ENCODE results near the gene ELMO3. TPM values are rescaled to one million over a fixed set of nuclear protein-coding genes. Genes with fewer than 3 reads are reported as not detected.

ELMO3 gene
- total and polyA plus RNA-seq, 2 of the 13 experiments (the other 11 are each of a cell fraction or from before 2014, with no cell fraction given) = 2.6 to 4.0 TPM

DNA sequence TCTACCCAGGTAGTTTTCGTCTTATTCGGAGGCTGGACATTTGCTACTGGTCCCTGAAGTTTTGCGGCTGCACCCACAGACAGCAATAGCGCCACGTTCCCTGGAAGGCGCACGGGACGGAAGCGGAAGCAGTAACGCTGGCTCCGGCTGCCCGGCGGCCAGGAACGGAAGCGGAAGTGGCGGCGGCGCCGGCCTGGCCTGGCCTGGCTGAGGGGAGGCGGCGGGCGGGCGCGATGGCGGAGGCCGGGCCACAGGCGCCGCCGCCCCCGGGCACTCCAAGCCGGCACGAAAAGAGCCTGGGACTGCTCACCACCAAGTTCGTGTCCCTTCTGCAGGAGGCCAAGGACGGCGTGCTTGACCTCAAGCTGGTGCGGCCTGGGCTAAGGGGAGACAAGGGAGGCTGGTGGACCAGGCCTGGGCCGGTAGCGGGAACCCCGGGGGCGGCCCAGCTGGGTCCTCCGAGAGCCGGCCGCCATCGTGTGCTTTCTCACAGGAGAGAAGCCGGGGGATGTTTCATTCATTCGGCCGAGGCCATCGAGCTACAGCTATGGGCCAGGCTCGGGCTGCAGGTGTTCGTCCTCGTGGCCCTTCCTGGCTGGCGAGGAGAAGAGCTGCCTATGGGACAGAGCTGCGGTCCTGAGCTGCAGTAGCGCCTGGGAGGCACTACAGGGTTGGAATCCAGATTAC lies 6.8 kb upstream of the ELMO3 start, which contains the start of gene E2F4 (continued):
- TF ChIP-seq, protein P1, sequence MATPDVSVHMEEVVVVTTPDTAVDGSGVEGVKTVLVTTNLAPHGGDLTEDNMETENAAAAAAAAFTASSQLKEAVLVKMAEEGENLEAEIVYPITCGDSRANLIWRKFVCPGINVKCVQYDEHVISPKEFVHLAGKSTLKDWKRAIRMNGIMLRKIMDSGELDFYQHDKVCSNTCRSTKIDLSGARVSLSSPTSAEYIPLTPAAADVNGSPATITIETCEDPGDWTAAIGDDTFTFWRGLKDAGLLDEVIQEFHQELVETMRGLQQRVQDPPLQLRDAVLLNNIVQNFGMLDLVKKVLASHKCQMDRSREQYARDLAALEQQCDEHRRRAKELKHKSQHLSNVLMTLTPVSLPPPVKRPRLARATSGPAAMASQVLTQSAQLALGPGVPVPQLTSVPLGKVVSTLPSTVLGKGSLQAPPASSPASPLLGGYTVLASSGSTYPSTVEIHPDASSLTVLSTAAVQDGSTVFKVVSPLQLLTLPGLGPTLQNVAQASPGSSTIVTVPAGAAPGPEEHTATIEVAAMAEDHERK (CRISPR knock-in tag; IDR thresholded peaks at IDR 0.05; ENCODE audit: low read depth) = no peak
- TF ChIP-seq ZKSCAN8 (CRISPR knock-in tag; IDR thresholded peaks at IDR 0.05; ENCODE audit: borderline replicate concordance) = no peak
- TF ChIP-seq MAFK (conservative IDR thresholded peaks at IDR 0.05 in 1 of 2, IDR thresholded peaks at IDR 0.05 in 1 of 2; ENCODE audit: low read length in 2 of 2) = no peak
- TF ChIP-seq MTA3 (CRISPR knock-in tag; IDR thresholded peaks at IDR 0.05) = no peak
- TF ChIP-seq SOX5 (CRISPR knock-in tag; IDR thresholded peaks at IDR 0.05; ENCODE audit: borderline replicate concordance) = peak; percentile 51; the same call in 1 of the 2 replicates
- TF ChIP-seq REL (CRISPR knock-in tag; conservative IDR thresholded peaks at IDR 0.05) = no peak
- peak; percentile 83 for TF ChIP-seq ZNF264 (CRISPR knock-in tag; IDR thresholded peaks at IDR 0.05)
- no peak for TF ChIP-seq NR3C1 (CRISPR knock-in tag; IDR thresholded peaks at IDR 0.05)
- TF ChIP-seq, protein P2, sequence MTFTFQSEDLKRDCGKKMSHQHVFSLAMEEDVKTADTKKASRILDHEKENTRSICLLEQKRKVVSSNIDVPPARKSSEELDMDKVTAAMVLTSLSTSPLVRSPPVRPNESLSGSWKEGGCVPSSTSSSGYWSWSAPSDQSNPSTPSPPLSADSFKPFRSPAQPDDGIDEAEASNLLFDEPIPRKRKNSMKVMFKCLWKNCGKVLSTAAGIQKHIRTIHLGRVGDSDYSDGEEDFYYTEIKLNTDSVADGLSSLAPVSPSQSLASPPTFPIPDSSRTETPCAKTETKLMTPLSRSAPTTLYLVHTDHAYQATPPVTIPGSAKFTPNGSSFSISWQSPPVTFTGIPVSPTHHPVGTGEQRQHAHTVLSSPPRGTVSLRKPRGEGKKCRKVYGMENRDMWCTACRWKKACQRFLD (CRISPR knock-in tag; IDR thresholded peaks at IDR 0.05; ENCODE audit: borderline replicate concordance) = peak; percentile 47; the same call in 1 of the 2 replicates
- TF ChIP-seq KAT2B (IDR thresholded peaks at IDR 0.05; ENCODE audit: borderline replicate concordance, low read depth, low read length) = no peak
- peak; percentile 69; the same call in 1 of the 2 replicates for TF ChIP-seq TOPORS (CRISPR knock-in tag; IDR thresholded peaks at IDR 0.05)
- TF ChIP-seq, protein P3, sequence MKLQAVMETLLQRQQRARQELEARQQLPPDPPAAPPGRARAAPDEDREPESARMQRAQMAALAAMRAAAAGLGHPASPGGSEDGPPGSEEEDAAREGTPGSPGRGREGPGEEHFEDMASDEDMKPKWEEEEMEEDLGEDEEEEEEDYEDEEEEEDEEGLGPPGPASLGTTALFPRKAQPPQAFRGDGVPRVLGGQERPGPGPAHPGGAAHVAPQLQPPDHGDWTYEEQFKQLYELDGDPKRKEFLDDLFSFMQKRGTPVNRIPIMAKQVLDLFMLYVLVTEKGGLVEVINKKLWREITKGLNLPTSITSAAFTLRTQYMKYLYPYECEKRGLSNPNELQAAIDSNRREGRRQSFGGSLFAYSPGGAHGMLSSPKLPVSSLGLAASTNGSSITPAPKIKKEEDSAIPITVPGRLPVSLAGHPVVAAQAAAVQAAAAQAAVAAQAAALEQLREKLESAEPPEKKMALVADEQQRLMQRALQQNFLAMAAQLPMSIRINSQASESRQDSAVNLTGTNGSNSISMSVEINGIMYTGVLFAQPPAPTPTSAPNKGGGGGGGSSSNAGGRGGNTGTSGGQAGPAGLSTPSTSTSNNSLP (IDR thresholded peaks at IDR 0.05; ENCODE audit: low read depth, low read length) = no peak
- 0 out of 2 replicates have a peak, but pooled peaks have one; percentile 71 for TF ChIP-seq ZNF546 (CRISPR knock-in tag; conservative IDR thresholded peaks at IDR 0.05)
- TF ChIP-seq SP1 (IDR thresholded peaks at IDR 0.05) = no peak
- TF ChIP-seq SP1 (CRISPR knock-in tag; IDR thresholded peaks at IDR 0.05) = peak; percentile 34; the same call in 1 of the 2 replicates
- peak; percentile 80; the same call in 1 of the 2 replicates for TF ChIP-seq ZNF564 (CRISPR knock-in tag; IDR thresholded peaks at IDR 0.05)
- TF ChIP-seq ZBTB42 (CRISPR knock-in tag; IDR thresholded peaks at IDR 0.05) = no peak
- TF ChIP-seq, protein P4, sequence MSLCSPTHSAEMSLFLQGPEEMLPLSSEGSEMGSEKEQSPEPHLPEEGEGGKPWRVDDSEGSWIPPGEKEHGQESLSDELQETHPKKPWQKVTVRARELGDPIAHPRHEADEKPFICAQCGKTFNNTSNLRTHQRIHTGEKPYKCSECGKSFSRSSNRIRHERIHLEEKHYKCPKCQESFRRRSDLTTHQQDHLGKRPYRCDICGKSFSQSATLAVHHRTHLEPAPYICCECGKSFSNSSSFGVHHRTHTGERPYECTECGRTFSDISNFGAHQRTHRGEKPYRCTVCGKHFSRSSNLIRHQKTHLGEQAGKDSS (CRISPR knock-in tag; IDR thresholded peaks at IDR 0.05; ENCODE audit: borderline replicate concordance, low read depth) = no peak; the same call in 1 of the 2 replicates
- TF ChIP-seq NFE2L2 (IDR thresholded peaks at IDR 0.05; ENCODE audit: low read length) = no peak
- TF ChIP-seq ZSCAN12 (CRISPR knock-in tag; IDR thresholded peaks at IDR 0.05) = peak; percentile 38; the same call in 1 of the 2 replicates
- no peak for TF ChIP-seq ZNF317 (CRISPR knock-in tag; IDR thresholded peaks at IDR 0.05)
- TF ChIP-seq, protein P5, sequence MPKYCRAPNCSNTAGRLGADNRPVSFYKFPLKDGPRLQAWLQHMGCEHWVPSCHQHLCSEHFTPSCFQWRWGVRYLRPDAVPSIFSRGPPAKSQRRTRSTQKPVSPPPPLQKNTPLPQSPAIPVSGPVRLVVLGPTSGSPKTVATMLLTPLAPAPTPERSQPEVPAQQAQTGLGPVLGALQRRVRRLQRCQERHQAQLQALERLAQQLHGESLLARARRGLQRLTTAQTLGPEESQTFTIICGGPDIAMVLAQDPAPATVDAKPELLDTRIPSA (CRISPR knock-in tag; IDR thresholded peaks at IDR 0.05; ENCODE audit: borderline replicate concordance) = no peak
- no peak for TF ChIP-seq NR2F6 (IDR thresholded peaks at IDR 0.05)
- peak; percentile 63; the same call in 1 of the 2 replicates for TF ChIP-seq NR2F6 (CRISPR knock-in tag; IDR thresholded peaks at IDR 0.05)
- TF ChIP-seq CREM (IDR thresholded peaks at IDR 0.05) = peak; percentile 57; the same call in 1 of the 2 replicates
- no peak for TF ChIP-seq CREM (CRISPR knock-in tag; IDR thresholded peaks at IDR 0.05)

Data from HepG2 (cell line).